Adrenal gland (tissue), 5 donors: ENCODE data around the gene HNRNPH3.

Experiments
- POLR2A ChIP-seq, 2 donors: fragments of 450-650 bp; IDR thresholded peaks; one replicate each; pipeline ENCODE4 v1.6.1; 2017; ENCODE audit warnings: antibody characterized with exemption in 2 of 2, mild to moderate bottlenecking in 2 of 2, moderate library complexity in 1 of 2
- TF ChIP-seq, protein P1 (sequence below), 6 experiments: fragments of 450-650 bp in 4 of 6; fragments of 200-600 bp in 2 of 6; sonication (generic) in 1 of 6; IDR thresholded peaks; 1 replicate in 5 of 6; 2 replicates in 1 of 6; pipeline versions ENCODE4 v1.5.1 to v1.8.0; 2016 to 2021; ENCODE audit warnings: antibody characterized with exemption in 6 of 6, mild to moderate bottlenecking in 2 of 6, moderate library complexity in 1 of 6
- donor health status: DM: no; HTN: no; CAD: no.

DNA sequence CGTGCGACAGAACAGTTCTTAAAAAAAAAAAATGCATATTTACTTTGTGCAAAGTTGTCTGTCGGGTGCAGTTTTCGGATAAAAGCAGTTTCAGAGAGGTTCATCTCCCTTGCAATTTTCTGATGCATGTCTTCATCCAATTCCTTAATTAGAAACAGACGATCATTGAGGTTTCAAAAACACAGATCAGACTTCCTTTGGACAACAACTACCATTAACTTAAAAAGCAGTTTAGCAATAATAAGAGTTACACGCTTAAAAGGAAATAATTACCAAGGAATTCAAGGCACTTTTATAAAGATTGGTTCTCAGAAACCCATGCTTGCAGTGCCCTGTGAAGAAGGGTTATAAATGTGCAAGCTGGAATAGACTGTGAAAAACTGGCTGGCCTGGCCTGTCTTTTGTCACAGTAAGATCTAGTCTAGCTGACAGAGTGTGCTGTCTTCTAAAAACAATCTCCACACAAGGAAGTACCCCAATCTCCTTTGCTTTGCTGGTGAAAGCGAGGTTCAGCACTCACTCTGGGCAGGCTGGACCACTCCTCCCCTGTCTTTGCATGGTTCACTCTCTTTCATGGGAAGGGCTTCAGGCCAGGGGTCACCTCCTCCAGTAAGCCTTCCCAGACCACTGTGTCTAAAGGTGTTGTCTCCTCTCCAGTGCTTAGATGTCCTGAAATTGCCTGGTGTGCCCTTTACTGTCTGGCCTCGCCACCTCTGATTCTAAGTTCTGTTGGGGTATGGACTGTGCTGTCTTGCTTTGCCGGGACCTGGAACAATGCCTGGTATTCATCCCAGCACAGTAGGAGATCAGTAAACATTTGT is 34.8 kb upstream of the HNRNPH3 start:
- TF ChIP-seq, protein P1, sequence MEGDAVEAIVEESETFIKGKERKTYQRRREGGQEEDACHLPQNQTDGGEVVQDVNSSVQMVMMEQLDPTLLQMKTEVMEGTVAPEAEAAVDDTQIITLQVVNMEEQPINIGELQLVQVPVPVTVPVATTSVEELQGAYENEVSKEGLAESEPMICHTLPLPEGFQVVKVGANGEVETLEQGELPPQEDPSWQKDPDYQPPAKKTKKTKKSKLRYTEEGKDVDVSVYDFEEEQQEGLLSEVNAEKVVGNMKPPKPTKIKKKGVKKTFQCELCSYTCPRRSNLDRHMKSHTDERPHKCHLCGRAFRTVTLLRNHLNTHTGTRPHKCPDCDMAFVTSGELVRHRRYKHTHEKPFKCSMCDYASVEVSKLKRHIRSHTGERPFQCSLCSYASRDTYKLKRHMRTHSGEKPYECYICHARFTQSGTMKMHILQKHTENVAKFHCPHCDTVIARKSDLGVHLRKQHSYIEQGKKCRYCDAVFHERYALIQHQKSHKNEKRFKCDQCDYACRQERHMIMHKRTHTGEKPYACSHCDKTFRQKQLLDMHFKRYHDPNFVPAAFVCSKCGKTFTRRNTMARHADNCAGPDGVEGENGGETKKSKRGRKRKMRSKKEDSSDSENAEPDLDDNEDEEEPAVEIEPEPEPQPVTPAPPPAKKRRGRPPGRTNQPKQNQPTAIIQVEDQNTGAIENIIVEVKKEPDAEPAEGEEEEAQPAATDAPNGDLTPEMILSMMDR (IDR thresholded peaks at IDR 0.05): no peak
- no peak for TF ChIP-seq POLR2A (IDR thresholded peaks at IDR 0.05)
